HG02938 (cell line): Measurements from ENCODE around the gene LARGE1.

Source experiments
- ATAC-seq: cut with Tn5 transposase; IDR thresholded peaks from one replicate; pipeline ENCODE4 v1.9.1; 2021; ENCODE audit warnings: mild to moderate bottlenecking, moderate library complexity; ENCODE audit not compliant: unreplicated experiment

The LARGE1 gene

GRCh38 chr22:33678523-33678922 is 241.8 kb downstream of the LARGE1 start:
- no peak for ATAC-seq

DNA sequence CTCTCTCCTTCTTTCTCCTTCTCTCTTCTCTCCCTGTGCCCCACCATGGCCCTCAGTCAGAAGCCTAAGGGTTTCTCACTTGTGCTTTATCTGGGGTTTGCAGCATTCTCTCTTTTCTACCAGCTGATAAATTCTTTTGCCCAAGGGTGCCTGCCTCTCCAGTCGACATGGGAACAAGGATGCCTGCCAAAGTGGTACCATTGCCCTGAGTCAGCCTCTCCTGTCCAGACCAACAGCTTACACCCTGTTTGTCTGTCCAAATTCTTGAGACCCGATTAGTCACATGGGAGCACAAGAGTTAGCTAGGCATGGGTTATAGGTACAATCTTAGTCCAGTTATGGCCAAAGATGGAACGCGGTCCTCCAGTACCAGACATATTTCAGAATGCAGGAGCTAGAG is 242.7 kb downstream of the LARGE1 start:
- ATAC-seq: no peak

DNA sequence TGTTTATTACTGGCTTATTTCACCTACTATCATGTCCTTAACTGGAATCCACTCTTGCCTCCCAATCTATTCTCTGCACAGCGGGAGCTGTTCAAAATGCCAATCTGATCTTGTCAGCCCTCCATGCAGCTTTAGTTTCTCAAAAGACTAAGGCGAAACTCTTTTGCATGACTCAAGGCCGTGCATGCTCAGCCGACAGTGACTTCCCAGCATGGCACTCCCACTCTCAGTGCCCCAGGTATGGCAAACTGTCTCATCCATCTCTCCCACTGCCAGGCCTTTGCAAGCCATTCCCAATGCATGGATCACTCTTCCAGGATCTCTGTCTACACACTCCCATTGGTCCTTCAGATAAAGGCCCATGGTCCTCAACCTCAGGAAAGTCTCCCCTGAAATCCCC is 245.9 kb downstream of the LARGE1 start:
- ATAC-seq: no peak

GRCh38 chr22:33669746-33670145 is 250.5 kb downstream of the LARGE1 start:
- no peak for ATAC-seq

- ATAC-seq: no peak
Observed at GRCh38 chr22:33666961-33667619, 253.2 kb downstream of the LARGE1 start.

DNA sequence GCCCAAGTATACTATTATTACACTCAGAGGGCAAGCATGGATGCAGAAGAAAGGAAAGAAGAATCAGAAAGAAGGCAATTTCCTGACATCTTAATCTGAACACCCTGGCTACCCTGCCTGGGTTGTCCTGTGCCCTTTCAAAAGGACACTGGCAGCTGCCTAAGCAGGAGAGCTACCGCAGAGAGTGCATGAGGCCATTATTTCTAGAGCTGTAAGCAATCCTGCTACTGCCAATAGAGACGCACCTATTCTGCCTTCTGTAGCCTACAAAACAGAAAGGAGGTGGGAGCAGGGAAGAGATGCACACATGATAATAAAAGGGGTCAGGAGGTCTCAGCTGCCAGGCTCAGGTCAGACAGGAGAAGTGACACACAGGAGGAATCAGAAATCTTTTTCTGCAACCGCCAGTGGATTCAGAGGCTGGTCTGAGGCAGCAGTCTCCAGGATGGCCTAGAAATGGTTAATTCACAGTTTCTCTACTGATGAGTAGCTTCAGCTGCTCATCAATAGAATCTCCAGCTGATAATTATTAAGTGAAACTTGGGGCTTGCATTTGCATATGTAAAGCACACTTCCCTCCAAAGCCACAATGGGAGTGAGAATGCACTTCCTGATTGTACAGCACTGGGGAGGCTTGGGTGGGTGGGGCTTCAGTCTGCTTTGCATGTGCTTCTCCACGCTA is 253.9 kb downstream of the LARGE1 start:
- ATAC-seq: no peak

GRCh38 chr22:33659448-33659847 is 260.8 kb downstream of the LARGE1 start:
- no peak for ATAC-seq

- no peak for ATAC-seq
Observed at GRCh38 chr22:33658775-33659174, 261.5 kb downstream of the LARGE1 start.

DNA sequence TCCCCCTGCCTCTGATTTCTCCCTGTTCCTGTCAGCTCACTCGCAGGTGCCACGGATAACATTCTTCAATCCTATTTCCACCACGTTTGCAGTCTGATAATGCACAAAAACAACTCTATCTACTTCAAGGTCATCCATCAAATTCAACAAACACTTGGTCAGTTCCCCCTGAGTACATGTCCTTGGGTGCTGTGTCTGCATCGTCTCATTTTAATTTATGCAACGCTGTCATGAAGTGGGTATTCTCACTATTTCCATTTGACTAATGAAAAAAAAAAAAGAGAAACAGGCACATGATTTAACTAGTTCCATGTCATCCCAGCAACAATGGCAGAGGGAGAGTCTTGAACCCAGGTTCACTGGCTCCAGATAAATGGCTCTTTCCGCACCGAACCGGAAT is 262.6 kb downstream of the LARGE1 start:
- ATAC-seq: no peak

- ATAC-seq: no peak
Observed at GRCh38 chr22:33656808-33657628, 263.3 kb downstream of the LARGE1 start.

- ATAC-seq: no peak
Observed at GRCh38 chr22:33654173-33654895, 265.9 kb downstream of the LARGE1 start.

- ATAC-seq: no peak
Observed at GRCh38 chr22:33653532-33654063, 266.7 kb downstream of the LARGE1 start.

DNA sequence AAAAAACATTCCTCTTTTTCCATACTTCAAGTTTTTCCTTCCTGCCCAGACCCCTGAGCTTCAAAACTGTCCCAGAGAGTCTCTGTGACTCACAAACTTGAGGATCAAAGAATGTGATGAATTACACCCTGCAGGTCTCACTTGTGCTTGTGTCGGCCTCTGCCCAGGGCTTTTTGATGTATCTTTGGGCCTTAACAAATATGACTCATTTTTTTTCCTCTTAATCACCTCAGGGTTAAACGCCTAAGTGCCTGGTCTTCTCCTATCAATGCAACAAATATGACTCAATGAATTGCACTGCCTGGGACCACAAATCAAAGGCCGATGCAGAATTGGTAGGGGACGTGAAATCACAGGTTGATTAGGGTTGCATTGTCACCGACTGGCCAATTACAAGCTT is 267.7 kb downstream of the LARGE1 start:
- ATAC-seq: no peak

GRCh38 chr22:33650244-33650643 is 270.0 kb downstream of the LARGE1 start:
- ATAC-seq: no peak

DNA sequence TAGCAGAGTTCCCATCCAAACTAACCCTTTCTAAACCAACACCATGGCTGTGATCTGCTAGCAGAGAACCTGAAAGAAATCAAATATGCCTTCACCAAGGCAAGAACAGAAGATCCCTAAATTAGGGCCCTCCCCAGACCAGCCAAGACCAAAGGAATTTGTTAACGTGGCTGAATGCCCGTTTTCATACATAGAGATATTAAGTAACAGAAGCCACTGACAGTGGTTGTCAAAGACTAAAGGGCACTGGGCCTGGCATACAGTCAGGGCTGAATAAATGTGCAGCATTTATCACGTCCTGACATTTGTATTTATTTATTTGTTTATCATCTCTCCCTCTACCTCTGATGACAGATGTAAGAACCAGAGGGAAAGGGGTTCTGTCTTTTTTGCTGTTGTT is 271.8 kb downstream of the LARGE1 start:
- no peak for ATAC-seq

- ATAC-seq: no peak
Observed at GRCh38 chr22:33640900-33641299, 279.4 kb downstream of the LARGE1 start.

DNA sequence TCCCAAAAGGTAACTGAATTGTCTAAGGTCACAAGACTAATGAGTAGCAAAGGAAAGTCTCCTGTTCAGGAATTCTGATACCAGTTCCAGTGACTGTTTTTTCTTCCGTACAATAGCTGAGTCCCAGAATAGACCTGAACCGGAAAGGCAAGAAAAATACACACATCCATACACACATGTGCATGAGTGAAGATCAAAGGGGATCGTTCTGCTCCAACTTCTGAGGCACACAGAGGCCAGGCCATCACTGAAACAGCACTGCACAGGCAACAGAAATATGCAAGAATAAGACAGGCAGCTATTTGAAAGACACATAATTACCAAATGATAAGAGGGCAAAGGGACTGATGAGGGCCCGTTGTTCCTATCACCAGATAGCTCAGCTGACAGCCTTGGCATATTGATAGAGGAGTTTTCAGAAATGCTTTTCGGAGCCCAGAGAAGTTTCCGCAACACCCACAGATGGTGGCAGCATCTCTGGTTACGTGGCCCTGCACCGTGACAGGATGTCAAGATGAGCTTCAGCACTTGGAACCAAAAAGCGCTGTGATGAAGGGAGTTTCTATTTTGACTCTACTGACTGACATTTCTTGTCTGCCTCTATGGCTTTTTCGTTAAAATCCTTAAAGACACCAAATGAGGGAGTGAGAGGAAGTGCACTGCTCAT is 280.6 kb downstream of the LARGE1 start:
- ATAC-seq: no peak

GRCh38 chr22:33635766-33636165 is 284.5 kb downstream of the LARGE1 start:
- no peak for ATAC-seq

DNA sequence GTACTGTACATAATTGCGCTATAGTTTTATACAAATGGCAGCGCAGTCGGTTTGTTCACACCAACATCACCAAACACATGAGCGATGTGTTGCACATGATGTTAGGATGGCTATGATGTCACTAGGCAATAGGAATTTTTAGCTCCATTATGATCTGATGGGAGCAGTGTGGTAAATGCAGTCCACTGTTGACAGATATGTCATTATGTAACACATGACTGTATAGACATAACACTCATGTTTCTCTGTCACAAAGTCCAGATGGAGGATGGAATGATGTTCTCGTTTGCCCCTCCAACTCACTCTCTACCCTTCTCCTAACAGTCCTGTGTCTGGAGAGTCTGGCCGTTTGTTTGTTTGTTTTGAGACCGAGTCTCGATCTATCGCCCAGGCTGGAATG is 288.5 kb downstream of the LARGE1 start:
- ATAC-seq: no peak

DNA sequence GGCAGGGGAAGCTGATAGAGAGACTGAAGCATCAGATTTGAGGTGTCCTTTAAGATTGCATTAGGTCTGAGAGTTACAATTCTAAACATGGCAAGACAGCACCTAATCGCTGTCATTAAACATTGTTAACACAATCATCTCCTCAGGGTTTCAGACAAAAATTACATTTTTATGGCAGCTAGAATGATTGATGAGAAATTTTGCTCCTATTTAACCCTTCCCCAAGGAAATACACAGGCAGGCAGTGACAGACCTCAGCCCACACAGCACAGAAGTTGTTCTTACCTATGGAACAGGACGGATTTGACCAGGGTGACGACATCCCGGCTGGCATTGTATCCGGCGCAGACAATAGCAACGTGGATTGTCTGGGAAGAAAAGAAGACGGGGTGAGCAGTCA is 294.3 kb downstream of the LARGE1 start:
- ATAC-seq: no peak
